ENCODE measurements around the gene NTF4.
A peak's percentile ranks its signal among the peaks of the same experiment; 100 is the strongest.

Gene NTF4

GRCh38 chr19:49064768-49065611 lies at the start of gene NTF4:
NTF4 (minus strand) TSS chr19:49064818; CDS start chr19:49061997, 2,821 bp downstream.
- no peak for DNase-seq
- no peak for ATAC-seq (replicated peaks)
- peak within 1 kb of the TSS in 1 of 2 donors; percentile 11 for H3K4me3 Mint-ChIP-seq
- peaks cover 4 to 6% of the 10 kb centered on the region in 2 donors for H3K4me1 Mint-ChIP-seq
- H3K36me3 Mint-ChIP-seq, result no peaks in the 10 kb centered on the region
- H3K9me3 Mint-ChIP-seq, result peaks cover 5% of the 10 kb centered on the region in 2 donors
- H3K27me3 Mint-ChIP-seq, result peaks cover 55 to 78% of the 10 kb centered on the region in 2 donors
- H3K27ac Mint-ChIP-seq, result no peak within 1 kb of the TSS

GRCh38 chr19:49113762-49114629 lies 49.4 kb upstream of the NTF4 start, which contains the start of gene LIN7B:
LIN7B (plus strand) TSS chr19:49114370; CDS start chr19:49114405, 35 bp downstream.
- peak within 1 kb of the TSS; percentile 81 to 82 for H3K4me3 Mint-ChIP-seq
- peaks cover 17 to 18% of the 10 kb centered on the region in 2 donors for H3K36me3 Mint-ChIP-seq
- peaks cover 29 to 47% of the 10 kb centered on the region in 2 donors for H3K4me1 Mint-ChIP-seq
- peak; percentile 74 for DNase-seq
- peak; percentile 72 for ATAC-seq (replicated peaks)
- H3K9me3 Mint-ChIP-seq, result no peaks in the 10 kb centered on the region
- H3K27me3 Mint-ChIP-seq, result no peaks in the 10 kb centered on the region
- no peak within 1 kb of the TSS for H3K27ac Mint-ChIP-seq

GRCh38 chr19:49111218-49111998 lies 46.8 kb upstream of the NTF4 start:
- DNase-seq (no peak), ATAC-seq (replicated peaks) (no peak)
- H3K27ac Mint-ChIP-seq, result no peak overlapping the region
- H3K9me3 Mint-ChIP-seq, result no peaks in the 10 kb centered on the region
- no peak overlapping the region for H3K4me3 Mint-ChIP-seq
- H3K4me1 Mint-ChIP-seq, result peaks cover 18 to 25% of the 10 kb centered on the region in 2 donors
- peaks cover 28 to 30% of the 10 kb centered on the region in 2 donors for H3K36me3 Mint-ChIP-seq
- H3K27me3 Mint-ChIP-seq, result no peaks in the 10 kb centered on the region

- H3K27ac Mint-ChIP-seq, result no peak overlapping the region
- DNase-seq (no peak), ATAC-seq (replicated peaks) (no peak)
- H3K4me3 Mint-ChIP-seq, result no peak overlapping the region
- peaks cover 17 to 20% of the 10 kb centered on the region in 2 donors for H3K4me1 Mint-ChIP-seq
- peaks cover 26 to 30% of the 10 kb centered on the region in 2 donors for H3K36me3 Mint-ChIP-seq
- H3K9me3 Mint-ChIP-seq, result no peaks in the 10 kb centered on the region
- H3K27me3 Mint-ChIP-seq, result no peaks in the 10 kb centered on the region
Observed at GRCh38 chr19:49110567-49110966, 45.9 kb upstream of the NTF4 start.

- H3K27me3 Mint-ChIP-seq, result no peaks in the 10 kb centered on the region
- peaks cover 32 to 38% of the 10 kb centered on the region in 2 donors for H3K36me3 Mint-ChIP-seq
- no peaks in the 10 kb centered on the region for H3K9me3 Mint-ChIP-seq
- DNase-seq, result no peak
- no peak for ATAC-seq (replicated peaks)
- H3K4me3 Mint-ChIP-seq, result no peak overlapping the region
- H3K27ac Mint-ChIP-seq, result no peak overlapping the region
- H3K4me1 Mint-ChIP-seq, result peaks cover 17 to 18% of the 10 kb centered on the region in 2 donors
Observed at GRCh38 chr19:49109569-49110233, 45.1 kb upstream of the NTF4 start.

GRCh38 chr19:49109051-49109450 lies 44.4 kb upstream of the NTF4 start:
- Mint-ChIP-seq H3K9me3 (no peaks in the 10 kb centered on the region), H3K27ac (peak overlapping the region; percentile 65), H3K4me3 (no peak overlapping the region), H3K36me3 (peaks cover 38 to 45% of the 10 kb centered on the region in 2 donors), H3K27me3 (no peaks in the 10 kb centered on the region), H3K4me1 (peaks cover 19 to 24% of the 10 kb centered on the region in 2 donors)
- DNase-seq (no peak), ATAC-seq (replicated peaks) (no peak)

GRCh38 chr19:49107625-49108459 lies 43.2 kb upstream of the NTF4 start:
- ATAC-seq (replicated peaks), result no peak
- no peaks in the 10 kb centered on the region for H3K27me3 Mint-ChIP-seq
- no peak overlapping the region for H3K4me3 Mint-ChIP-seq
- peaks cover 19 to 25% of the 10 kb centered on the region in 2 donors for H3K4me1 Mint-ChIP-seq
- no peak for DNase-seq
- H3K9me3 Mint-ChIP-seq, result no peaks in the 10 kb centered on the region
- H3K36me3 Mint-ChIP-seq, result peaks cover 44 to 50% of the 10 kb centered on the region in 2 donors
- peak overlapping the region; percentile 53 for H3K27ac Mint-ChIP-seq

- peak overlapping the region; percentile 53 for H3K27ac Mint-ChIP-seq
- peak; percentile 80 to 83 for ATAC-seq (replicated peaks)
- no peak overlapping the region for H3K4me3 Mint-ChIP-seq
- peaks cover 49 to 56% of the 10 kb centered on the region in 2 donors for H3K36me3 Mint-ChIP-seq
- peak; percentile 42 for DNase-seq
- no peaks in the 10 kb centered on the region for H3K27me3 Mint-ChIP-seq
- H3K9me3 Mint-ChIP-seq, result no peaks in the 10 kb centered on the region
- H3K4me1 Mint-ChIP-seq, result peaks cover 23 to 33% of the 10 kb centered on the region in 2 donors
Observed at GRCh38 chr19:49106648-49107135, 42.1 kb upstream of the NTF4 start.

GRCh38 chr19:49104229-49104864 lies 39.7 kb upstream of the NTF4 start:
- H3K27ac Mint-ChIP-seq, result peak overlapping the region; percentile 89
- DNase-seq, result no peak

GRCh38 chr19:49103331-49104085 lies 38.9 kb upstream of the NTF4 start:
- Mint-ChIP-seq H3K27me3 (no peaks in the 10 kb centered on the region), H3K27ac (peak overlapping the region; percentile 89), H3K4me3 (peak overlapping the region in 1 of 2 donors; percentile 13), H3K9me3 (no peaks in the 10 kb centered on the region), H3K4me1 (peaks cover 31 to 42% of the 10 kb centered on the region in 2 donors), H3K36me3 (peaks cover 54 to 68% of the 10 kb centered on the region in 2 donors)
- DNase-seq, result no peak
- ATAC-seq (replicated peaks), result no peak

More at GRCh38 chr19:49104229-49104864, 39.7 kb upstream of the NTF4 start:
- peaks cover 55 to 69% of the 10 kb centered on the region in 2 donors for H3K36me3 Mint-ChIP-seq
- ATAC-seq (replicated peaks), result peak; percentile 13 to 32
- H3K4me3 Mint-ChIP-seq, result no peak overlapping the region
- peaks cover 31 to 42% of the 10 kb centered on the region in 2 donors for H3K4me1 Mint-ChIP-seq
- no peaks in the 10 kb centered on the region for H3K9me3 Mint-ChIP-seq
- no peaks in the 10 kb centered on the region for H3K27me3 Mint-ChIP-seq

GRCh38 chr19:49102303-49102702 lies 37.7 kb upstream of the NTF4 start:
- Mint-ChIP-seq H3K4me1 (peaks cover 32 to 50% of the 10 kb centered on the region in 2 donors), H3K36me3 (peaks cover 55 to 67% of the 10 kb centered on the region in 2 donors), H3K9me3 (no peaks in the 10 kb centered on the region), H3K4me3 (no peak overlapping the region), H3K27ac (peak overlapping the region; percentile 31), H3K27me3 (no peaks in the 10 kb centered on the region)
- ATAC-seq (replicated peaks) (no peak), DNase-seq (no peak)
